ENCODE data around the gene PRSS36.
"Not testable (repeated sequence)": the region's sequence is repeated elsewhere in the genome, so short reads cannot be mapped to it uniquely, and the experiment has no call there.

Gene PRSS36

DNA sequence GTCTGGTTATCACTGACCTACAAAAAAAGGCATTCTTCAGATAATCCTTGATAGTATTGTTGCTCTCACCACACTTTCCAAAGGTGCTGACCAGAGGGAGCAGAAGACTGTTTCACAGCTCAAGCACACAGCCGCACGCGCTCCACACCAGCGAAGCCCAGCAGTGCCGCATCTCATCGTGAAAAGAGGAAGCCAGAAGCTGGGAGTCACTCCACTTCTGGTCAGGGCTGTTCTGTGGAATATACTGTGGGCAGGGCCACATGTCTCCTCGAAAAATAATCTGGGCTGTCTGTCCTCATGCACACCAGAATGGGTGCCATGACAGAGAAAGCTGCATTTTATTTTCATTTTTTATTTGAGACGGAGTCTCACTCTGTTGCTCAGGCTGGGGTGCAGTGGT is 7.3 kb upstream of the PRSS36 start:
- H2AFZ ChIP-seq = peak overlapping the region; percentile 19
- no peak overlapping the region for H3K9ac ChIP-seq
- no peaks in the 10 kb centered on the region for H3K79me2 ChIP-seq
- no peak overlapping the region for H3K4me3 ChIP-seq (ENCODE audit: low read depth, low read length)
- H3K4me2 ChIP-seq (ENCODE audit: low read length) = peak overlapping the region; percentile 17
- no peak for TF ChIP-seq CTCF (IDR thresholded peaks at IDR 0.05)
- no peaks in the 10 kb centered on the region for H3K9me3 ChIP-seq (ENCODE audit: control insufficient read depth, low read length)
- no peaks in the 10 kb centered on the region for H3K27me3 ChIP-seq (ENCODE audit: control insufficient read depth, insufficient read depth, low read length)
- H3K4me1 ChIP-seq = no peaks in the 10 kb centered on the region
- no peak overlapping the region for H3K27ac ChIP-seq
- no peaks in the 10 kb centered on the region for H3K36me3 ChIP-seq (ENCODE audit: control insufficient read depth, insufficient read depth, low read length)

- H3K27me3 ChIP-seq (ENCODE audit: control insufficient read depth, insufficient read depth, low read length); H2AFZ ChIP-seq; H3K27ac ChIP-seq; H3K4me3 ChIP-seq (ENCODE audit: low read depth, low read length); H3K9ac ChIP-seq; H3K9me3 ChIP-seq (ENCODE audit: control insufficient read depth, low read length); H3K4me2 ChIP-seq (ENCODE audit: low read length); H3K4me1 ChIP-seq; H3K36me3 ChIP-seq (ENCODE audit: control insufficient read depth, insufficient read depth, low read length); H3K79me2 ChIP-seq: not testable (repeated sequence)
Measured at GRCh38 chr16:31150976-31151375, 1.1 kb upstream of the PRSS36 start.

DNA sequence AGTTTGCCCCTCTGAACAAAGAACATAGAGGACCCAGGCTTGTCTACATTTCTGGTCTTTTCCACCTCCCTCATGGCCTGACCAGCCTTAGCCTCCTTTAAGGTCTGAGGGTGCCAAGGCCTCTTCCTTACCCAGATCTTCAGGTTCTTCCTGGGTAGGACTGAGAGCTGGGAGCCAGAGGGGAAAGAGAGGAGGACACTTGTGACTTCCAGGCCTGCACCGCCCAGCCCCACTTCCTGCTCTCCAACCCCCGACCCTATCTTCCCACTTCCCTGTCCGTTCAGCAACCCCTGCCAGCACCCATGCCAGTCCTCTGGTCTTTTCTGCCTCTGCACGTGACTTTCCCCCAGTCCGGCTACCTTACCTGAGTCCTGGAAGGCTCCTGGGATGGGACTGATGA is 534 bp downstream of the PRSS36 start:
- no peak overlapping the region for H3K4me2 ChIP-seq (ENCODE audit: low read length)
- H3K27me3 ChIP-seq (ENCODE audit: control insufficient read depth, insufficient read depth, low read length) = no peaks in the 10 kb centered on the region
- H3K27ac ChIP-seq = no peak overlapping the region
- H3K36me3 ChIP-seq (ENCODE audit: control insufficient read depth, insufficient read depth, low read length) = no peaks in the 10 kb centered on the region
- H3K4me1 ChIP-seq = no peaks in the 10 kb centered on the region
- no peak for TF ChIP-seq CTCF (IDR thresholded peaks at IDR 0.05)
- H3K9ac ChIP-seq = no peak overlapping the region
- H3K9me3 ChIP-seq (ENCODE audit: control insufficient read depth, low read length) = no peaks in the 10 kb centered on the region
- no peaks in the 10 kb centered on the region for H3K79me2 ChIP-seq
- H3K4me3 ChIP-seq (ENCODE audit: low read depth, low read length) = no peak overlapping the region
- H2AFZ ChIP-seq = no peak overlapping the region

DNA sequence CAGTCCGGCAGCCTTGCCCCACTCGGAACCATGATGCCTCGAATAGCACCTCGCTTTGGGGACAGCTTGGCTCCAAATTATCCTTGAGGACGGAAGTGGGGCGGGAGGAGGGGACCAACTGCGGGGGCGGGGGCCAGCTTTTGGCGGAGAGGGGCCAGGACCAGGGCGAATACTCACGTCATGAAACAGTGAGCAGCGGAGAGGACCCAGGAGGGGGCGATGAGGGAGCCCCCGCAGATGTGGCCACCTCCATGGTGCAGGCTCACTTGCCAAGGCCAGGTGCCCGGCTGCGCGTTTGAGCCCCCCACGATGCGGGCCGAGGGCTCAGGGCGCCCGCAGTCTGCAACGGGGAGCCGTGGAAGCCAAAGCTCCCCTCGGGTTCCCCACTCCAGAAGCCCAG is 970 bp downstream of the PRSS36 start:
- Histone ChIP-seq H3K9me3 (ENCODE audit: control insufficient read depth, low read length) (no peaks in the 10 kb centered on the region), H3K4me3 (ENCODE audit: low read depth, low read length) (no peak overlapping the region), H3K79me2 (no peaks in the 10 kb centered on the region), H3K27me3 (ENCODE audit: control insufficient read depth, insufficient read depth, low read length) (no peaks in the 10 kb centered on the region), H3K27ac (no peak overlapping the region), H3K9ac (no peak overlapping the region), H3K4me2 (ENCODE audit: low read length) (no peak overlapping the region), H3K36me3 (ENCODE audit: control insufficient read depth, insufficient read depth, low read length) (no peaks in the 10 kb centered on the region), H3K4me1 (no peaks in the 10 kb centered on the region), H2AFZ (no peak overlapping the region)
- no peak for TF ChIP-seq CTCF (IDR thresholded peaks at IDR 0.05)

GRCh38 chr16:31148281-31148728 is 1.6 kb downstream of the PRSS36 start:
- Histone ChIP-seq H3K79me2 (no peaks in the 10 kb centered on the region), H3K27me3 (ENCODE audit: control insufficient read depth, insufficient read depth, low read length) (no peaks in the 10 kb centered on the region), H3K27ac (no peak overlapping the region), H3K9ac (no peak overlapping the region), H3K9me3 (ENCODE audit: control insufficient read depth, low read length) (no peaks in the 10 kb centered on the region), H3K36me3 (ENCODE audit: control insufficient read depth, insufficient read depth, low read length) (no peaks in the 10 kb centered on the region), H3K4me3 (ENCODE audit: low read depth, low read length) (no peak overlapping the region), H2AFZ (peak overlapping the region; percentile 83), H3K4me1 (no peaks in the 10 kb centered on the region), H3K4me2 (ENCODE audit: low read length) (peak overlapping the region; percentile 42)
- TF ChIP-seq CTCF (IDR thresholded peaks at IDR 0.05) = no peak

Measured in parathyroid adenoma (tissue), 2 donors.